Stromal cell of bone marrow (primary cell): Measurements from ENCODE around the gene CBFA2T2.
A peak's percentile ranks its signal among the peaks of the same experiment; 100 is the strongest.
"Not testable (repeated sequence)": the region's sequence is repeated elsewhere in the genome, so short reads cannot be mapped to it uniquely, and the experiment has no call there.

Experiments
- DNase-seq: peaks from one replicate; pipeline ENCODE4 v3.0.0-alpha.2; 2012; ENCODE audit warnings: low read depth

Gene CBFA2T2

DNA sequence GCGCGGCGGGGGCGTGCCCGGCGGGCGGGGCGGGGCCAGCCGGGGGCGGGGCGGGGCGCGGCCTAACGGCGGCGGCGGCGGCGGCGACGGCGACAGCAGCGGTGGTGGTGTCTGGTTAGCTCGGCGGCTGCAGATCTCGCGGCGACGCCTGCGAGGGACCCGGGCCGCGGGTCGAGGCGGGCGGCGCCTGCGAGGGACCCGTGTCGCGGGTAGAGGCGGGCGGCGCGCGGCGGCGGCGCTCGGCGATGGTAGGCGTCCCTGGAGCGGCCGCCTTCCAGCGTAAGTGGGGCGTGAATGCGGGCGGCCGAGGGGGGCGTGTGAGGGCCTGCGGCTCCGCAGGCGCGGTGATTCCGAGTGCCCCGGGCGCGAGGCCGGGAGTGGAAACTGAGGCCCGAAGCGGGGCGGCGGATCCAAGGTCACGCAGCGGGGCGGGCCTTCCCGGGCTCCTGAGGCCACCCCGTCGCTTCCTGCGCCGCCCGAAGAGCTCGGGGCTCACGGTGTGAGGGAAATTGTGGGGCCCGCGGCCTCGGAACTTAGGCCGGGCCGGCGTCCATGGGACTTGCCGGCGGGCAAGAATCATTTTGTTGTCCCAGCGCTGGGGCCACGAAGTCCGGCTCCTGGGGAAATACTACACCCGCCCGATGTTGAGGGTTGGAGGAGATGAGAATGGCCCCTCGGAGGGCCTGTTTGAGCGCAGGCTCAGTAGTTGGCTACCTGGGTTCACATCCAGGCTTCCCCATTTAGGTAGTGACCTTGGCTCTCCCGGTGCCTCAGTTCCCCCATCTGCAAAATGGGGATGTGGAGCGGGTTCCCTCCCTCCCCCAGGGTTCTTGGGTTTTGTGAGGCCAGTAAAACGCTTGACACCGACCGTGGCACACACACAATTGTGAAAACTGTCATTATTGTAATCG is at the start of gene CBFA2T2:
CBFA2T2 (plus strand) TSS at position 74 of the 911 bp plus-strand sequence; CDS start at position 246, 172 bp downstream.
- peak; percentile 38 for DNase-seq

DNA sequence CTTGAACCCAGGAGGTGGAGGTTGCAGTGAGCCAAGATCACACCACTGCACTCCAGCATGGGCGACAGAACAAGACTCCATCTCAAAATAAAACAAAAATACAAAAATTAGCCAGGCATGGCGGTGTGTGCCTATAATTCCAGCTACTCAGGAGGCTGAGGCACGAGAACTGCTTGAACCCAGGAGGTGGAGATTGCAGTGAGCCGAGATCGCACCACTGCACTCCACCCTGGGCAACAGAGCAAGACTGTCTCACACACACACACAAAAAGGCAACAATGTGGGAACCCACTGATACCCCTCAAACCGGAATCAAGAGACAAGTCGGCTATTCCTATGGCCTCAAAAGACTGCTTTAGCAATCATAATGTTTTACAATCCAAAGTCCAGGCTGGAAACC is 49.3 kb upstream of the CBFA2T2 start:
- DNase-seq, result not testable (repeated sequence)

DNA sequence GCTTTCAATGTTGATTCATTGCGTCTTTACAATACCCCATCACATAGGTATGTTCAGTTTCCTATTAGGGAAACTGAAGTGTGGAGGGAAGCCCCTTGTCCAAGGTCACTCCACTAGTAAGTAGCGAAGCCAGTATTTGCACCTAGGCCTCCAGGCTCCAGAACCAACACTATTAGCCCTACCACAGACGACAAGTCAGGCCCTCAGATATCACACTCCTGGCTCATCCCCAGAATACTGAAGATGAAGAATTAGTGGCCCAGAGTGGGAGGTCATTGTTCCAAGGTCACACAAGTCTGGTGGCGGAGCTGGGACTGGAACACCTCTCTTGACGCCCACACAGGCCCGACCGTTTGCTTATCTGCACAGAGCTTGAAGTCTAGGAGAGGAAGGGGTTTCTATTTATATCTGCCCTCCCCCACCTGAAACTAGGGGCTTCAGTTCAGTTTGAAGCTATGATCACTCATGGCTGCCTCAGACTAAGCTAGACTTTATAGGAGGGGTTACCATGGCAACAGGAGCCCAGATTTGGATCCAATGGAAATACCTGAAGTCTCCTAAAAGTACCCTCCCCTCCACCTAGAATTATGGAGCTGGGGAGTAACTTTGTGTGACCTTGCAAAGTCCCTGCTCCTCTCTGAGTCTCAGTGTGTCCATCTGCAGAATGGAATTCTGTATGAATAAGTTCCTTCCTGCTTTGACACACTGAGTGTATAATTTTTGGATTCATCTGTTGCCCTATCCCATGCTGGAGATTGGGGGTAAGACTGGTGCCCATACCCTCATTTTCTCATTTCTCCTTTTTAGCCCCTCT is 48.5 kb upstream of the CBFA2T2 start:
- no peak for DNase-seq

GRCh38 chr20:33442136-33443005 is 47.5 kb upstream of the CBFA2T2 start:
- no peak for DNase-seq

DNA sequence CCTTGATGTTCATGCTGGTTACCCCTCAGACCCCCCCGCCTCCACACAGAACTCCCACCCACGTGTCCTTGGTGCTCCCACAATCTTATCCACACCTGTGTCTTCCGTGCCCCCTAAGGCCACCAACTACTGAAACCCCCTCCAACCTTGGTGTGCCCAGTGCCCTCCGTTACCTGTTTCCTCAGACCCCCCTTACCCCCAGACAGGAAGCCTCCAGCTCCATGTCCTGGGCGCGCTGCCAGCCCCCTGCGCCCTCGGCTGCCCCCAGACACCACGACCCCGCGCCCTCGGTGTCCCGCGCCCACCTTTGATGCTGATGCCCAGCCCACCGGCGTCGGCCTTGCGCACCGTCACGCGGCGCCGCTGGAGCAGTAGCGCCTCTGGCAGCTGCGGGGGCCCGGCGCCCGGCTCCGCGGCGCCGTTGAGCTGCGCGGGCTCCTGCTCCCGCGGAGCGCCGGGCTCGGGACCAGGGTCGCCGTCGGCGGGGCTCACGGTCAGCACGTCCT is 46.8 kb upstream of the CBFA2T2 start:
- DNase-seq, result no peak

GRCh38 chr20:33443512-33444239 is 46.2 kb upstream of the CBFA2T2 start, which contains the start of gene SNTA1:
TSS of gene SNTA1 (minus strand) at chr20:33443763. CDS start at chr20:33443620, 143 bp downstream.
- peak; percentile 44 for DNase-seq

- no peak for DNase-seq
Measured at GRCh38 chr20:33444797-33445560, 44.9 kb upstream of the CBFA2T2 start.

DNA sequence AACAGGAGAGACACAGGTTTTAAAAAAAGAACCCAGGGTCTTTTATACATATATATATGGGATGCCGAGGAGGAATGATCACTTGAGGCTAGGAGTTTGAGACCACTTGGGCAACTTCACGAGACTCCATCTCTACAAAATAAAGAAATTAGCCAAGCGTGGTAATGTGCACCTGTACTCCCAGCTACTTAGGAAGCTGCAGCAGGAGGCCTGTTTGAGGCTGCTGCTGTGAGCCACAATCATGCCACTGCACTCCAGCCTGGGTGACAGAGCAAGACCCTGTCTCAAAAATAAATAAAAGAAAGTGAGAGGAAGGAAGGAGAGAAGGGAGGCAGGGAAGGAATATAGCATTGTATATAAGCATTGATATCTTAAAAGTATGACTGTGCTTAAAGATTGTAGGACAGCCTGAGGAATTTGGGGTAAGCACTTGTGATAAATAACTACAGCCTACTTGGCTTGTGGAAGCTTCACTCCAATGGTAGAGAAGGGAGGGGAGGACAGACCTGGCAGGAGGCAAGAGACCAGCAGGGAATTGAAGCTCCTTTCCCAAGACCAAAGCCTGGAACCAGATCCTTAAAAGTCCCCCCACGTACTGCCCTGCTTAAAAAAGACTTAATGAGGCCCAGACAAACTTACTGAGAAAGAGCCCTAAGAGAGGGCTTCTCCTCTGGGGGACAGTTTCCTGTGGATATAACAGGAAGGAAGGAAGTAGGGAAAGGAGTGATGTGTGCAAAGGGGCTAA is 43.8 kb upstream of the CBFA2T2 start:
- DNase-seq, result no peak

DNA sequence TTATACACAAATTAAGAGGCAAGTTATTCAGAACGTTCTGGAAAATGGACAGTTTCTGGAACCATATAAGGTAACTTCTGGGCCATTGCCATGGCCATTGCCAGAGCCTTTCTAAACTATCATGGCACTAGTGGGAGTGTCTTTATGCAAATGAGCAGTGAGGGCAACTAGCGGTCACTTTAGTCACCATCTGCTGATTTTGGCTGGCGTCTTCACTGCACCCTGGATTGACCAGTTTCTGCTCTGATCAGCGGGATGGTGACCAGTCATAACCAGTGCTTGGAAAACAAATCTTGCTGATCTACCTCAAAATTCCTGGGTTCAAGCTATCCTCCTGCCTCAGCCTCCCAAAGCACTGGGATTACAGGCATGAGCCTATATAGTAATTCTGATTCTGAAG is 39.0 kb upstream of the CBFA2T2 start:
- DNase-seq, result peak; percentile 36

DNA sequence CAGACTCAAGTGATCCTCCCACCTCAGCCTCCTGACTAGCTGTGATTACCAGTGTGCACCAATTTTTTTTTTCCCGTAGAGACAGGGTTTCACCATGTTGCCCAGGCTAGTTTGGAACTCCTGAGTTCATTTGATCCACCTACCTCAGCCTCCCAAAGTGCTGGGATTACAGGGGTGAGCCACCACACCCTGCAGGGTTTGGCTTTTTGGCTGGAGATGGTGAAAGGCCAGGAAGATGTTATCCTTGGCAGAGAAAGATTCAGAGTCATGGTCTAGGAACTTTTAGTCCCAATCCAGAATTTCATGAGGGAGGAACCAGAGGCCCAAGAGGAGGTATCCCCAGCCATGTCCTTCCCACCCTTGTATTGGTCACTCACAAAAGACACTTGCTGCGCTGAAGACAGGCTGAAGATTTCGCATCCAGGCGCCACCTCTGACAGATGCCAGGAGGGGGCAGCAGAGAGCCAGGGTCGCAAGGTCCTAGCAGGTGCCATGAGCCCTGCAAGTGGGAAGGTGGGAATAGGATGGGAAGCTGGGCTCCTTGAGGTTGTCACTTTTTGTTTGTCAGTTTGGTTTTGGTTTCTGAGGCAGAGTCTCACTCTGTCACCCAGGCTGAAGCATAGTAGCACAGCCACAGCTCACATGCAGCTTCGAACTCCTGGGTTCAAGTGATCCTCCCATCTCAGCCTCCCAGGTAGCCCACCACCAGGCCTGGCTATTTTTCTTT is 32.8 kb upstream of the CBFA2T2 start:
- peak; percentile 49 for DNase-seq

DNA sequence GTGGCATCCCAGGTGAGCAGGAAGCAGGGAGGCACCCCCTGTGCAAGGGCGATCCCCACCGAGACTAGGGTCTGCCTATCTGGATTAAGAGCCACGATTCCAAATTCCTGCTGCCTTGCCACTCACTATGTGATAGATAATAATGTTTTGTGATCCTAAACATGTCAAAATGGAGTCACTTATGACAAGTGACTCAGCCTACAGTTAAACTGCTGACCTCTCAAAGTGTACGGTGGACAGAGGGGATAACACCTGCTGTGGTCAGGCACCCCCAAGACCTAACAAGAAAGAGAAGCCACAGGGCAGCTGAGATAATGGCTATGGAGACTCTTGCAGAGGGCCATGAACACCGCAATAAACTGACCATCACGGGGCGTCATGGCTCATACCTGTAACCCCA is 30.3 kb upstream of the CBFA2T2 start:
- DNase-seq, result no peak

DNA sequence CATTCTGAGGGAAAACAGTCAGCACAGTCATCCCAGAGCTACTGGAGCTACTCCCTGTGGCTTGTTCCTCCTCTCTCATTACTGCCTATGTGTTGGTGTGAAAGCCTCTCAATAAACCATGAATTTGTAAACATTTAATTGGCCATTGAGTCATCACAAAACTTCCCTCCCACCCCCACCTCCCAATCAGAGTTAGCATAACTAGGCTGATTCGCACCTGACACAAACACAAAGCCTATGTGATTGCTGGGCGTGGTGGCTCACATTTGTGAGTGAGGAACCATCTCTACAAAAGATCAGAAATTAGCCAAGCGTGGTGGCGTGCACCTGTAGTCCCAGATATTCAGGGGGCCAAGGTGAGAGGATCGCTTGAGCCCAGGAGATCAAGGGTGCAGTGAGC is 29.2 kb upstream of the CBFA2T2 start:
- no peak for DNase-seq

DNA sequence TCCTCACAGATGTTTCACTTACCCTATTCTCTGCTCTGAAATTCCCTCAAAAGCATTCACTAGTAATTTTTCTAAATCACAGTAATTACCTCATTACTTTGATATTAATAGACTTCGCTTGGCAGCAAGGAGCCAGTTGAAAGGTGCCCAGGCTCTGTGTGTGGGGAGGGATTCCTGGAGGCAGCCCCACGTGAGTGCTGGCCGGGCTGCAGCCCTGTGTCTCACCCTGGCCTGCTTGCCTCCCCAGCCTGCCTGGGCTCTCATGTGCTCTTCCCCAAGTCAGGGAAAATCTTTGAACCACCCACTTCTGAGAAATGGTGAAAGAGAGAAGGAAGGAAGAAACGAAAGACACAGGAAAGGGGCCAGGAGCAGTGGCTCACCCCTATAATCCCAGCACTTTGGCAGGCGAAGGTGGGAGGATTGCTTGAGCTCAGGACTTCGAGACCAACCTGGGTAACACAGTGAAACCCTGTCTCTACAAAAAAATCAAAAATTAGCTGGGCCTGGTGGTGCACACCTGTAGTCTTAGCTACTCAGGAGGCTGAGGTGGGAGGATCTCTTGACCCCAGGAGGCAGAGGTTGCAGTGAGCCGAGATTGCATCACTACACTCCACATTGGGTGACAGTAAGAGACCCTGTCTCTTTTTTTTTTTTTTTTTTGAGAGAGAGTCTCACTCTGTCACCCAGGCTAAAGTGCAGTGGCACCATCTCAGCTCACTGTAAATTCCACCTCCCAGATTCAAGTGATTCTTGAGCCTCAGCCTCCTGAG is 26.4 kb upstream of the CBFA2T2 start:
- DNase-seq, result no peak

- DNase-seq, result not testable (repeated sequence)
Measured at GRCh38 chr20:33464759-33465158, 25.1 kb upstream of the CBFA2T2 start.

GRCh38 chr20:33465481-33466302 is 24.2 kb upstream of the CBFA2T2 start:
- no peak for DNase-seq

GRCh38 chr20:33466303-33466646 is 23.6 kb upstream of the CBFA2T2 start:
- DNase-seq, result no peak

DNA sequence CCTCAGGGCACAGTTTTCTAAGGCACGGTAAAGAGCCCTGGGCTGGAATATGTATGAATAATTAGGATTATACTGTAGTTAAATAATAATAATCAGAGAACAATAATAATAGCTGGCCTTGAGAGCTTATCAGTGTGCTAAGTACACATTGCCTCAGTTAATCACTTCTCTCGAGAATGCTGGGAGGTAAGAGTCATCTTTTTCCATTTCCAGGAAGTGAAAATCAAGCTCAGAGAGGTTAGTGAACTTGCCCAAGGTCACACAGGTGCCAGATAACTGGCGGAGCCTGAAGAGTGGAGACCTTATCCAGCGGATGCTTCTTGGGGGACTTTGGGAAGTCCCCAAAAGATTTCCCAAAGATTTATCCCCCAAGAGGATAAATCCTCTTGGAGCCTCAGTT is 19.4 kb upstream of the CBFA2T2 start:
- DNase-seq, result no peak
